ENCODE measurements around the gene TIE1.

TIE1 gene

DNA sequence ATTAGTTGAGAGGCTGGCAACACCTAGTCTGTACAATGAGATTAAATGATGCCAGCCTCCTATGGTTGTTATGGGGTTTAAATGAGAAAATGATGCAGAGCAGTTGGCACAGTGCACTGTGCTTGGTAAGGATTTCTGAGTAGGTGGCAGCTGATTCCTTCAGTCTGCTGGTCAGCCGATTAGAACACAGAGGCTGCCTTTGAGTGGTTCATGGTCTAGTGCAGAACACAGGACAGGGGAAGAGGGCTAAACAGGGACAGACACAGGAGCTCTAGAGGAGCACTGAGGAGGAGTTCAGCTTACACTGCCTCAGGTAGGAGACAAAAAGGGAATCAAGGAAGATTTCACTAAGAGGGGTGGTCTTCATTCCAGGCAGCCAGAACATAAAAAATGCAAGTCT is 1.4 kb downstream of the TIE1 start:
- Histone ChIP-seq H3K79me2 (ENCODE audit: low read length) (no peaks in the 10 kb centered on the region), H2AFZ (ENCODE audit: low read depth, low read length) (no peak overlapping the region), H3K4me2 (ENCODE audit: low read length) (no peak overlapping the region), H4K20me1 (ENCODE audit: insufficient read depth, low read length) (no peaks in the 10 kb centered on the region), H3K4me3 (ENCODE audit: low read length) (no peak overlapping the region), H3K4me1 (ENCODE audit: low read length) (no peaks in the 10 kb centered on the region), H3K9ac (ENCODE audit: low read length) (no peak overlapping the region), H3K9me3 (ENCODE audit: insufficient read depth, low read length) (no peaks in the 10 kb centered on the region), H3K27me3 (ENCODE audit: low read depth, low read length) (peaks cover 6% of the 10 kb centered on the region), H3K36me3 (replicated peaks; ENCODE audit: low read depth, low read length) (no peaks in the 10 kb centered on the region), H3K27ac (ENCODE audit: low read length) (no peak overlapping the region)
- no peak for TF ChIP-seq CTCF (IDR thresholded peaks at IDR 0.05; ENCODE audit: low read depth, low read length)
- no peak for TF ChIP-seq EZH2phosphoT487 (IDR thresholded peaks at IDR 0.05; ENCODE audit: low read depth)

- Histone ChIP-seq H3K4me1 (ENCODE audit: low read length) (no peaks in the 10 kb centered on the region), H3K4me2 (ENCODE audit: low read length) (no peak overlapping the region), H3K79me2 (ENCODE audit: low read length) (no peaks in the 10 kb centered on the region), H3K36me3 (replicated peaks; ENCODE audit: low read depth, low read length) (no peaks in the 10 kb centered on the region), H3K4me3 (ENCODE audit: low read length) (no peak overlapping the region), H3K9ac (ENCODE audit: low read length) (no peak overlapping the region), H3K27ac (ENCODE audit: low read length) (no peak overlapping the region), H4K20me1 (ENCODE audit: insufficient read depth, low read length) (no peaks in the 10 kb centered on the region), H3K9me3 (ENCODE audit: insufficient read depth, low read length) (no peaks in the 10 kb centered on the region), H3K27me3 (ENCODE audit: low read depth, low read length) (peaks cover 6% of the 10 kb centered on the region; the same call in 1 of the 2 replicates), H2AFZ (ENCODE audit: low read depth, low read length) (no peak overlapping the region)
- TF ChIP-seq EZH2phosphoT487 (IDR thresholded peaks at IDR 0.05; ENCODE audit: low read depth) (no peak), CTCF (IDR thresholded peaks at IDR 0.05; ENCODE audit: low read depth, low read length) (no peak)
These were observed 2.1 kb downstream of the TIE1 start for GRCh38 chr1:43302721-43303470.

- Histone ChIP-seq H3K36me3 (replicated peaks; ENCODE audit: low read depth, low read length) (no peaks in the 10 kb centered on the region), H3K27ac (ENCODE audit: low read length) (no peak overlapping the region), H3K4me3 (ENCODE audit: low read length) (no peak overlapping the region), H3K9me3 (ENCODE audit: insufficient read depth, low read length) (no peaks in the 10 kb centered on the region), H3K79me2 (ENCODE audit: low read length) (no peaks in the 10 kb centered on the region), H3K27me3 (ENCODE audit: low read depth, low read length) (peaks cover 6% of the 10 kb centered on the region; the same call in 1 of the 2 replicates), H4K20me1 (ENCODE audit: insufficient read depth, low read length) (no peaks in the 10 kb centered on the region), H3K4me1 (ENCODE audit: low read length) (no peaks in the 10 kb centered on the region), H3K9ac (ENCODE audit: low read length) (no peak overlapping the region), H2AFZ (ENCODE audit: low read depth, low read length) (no peak overlapping the region), H3K4me2 (ENCODE audit: low read length) (no peak overlapping the region)
- TF ChIP-seq EZH2phosphoT487 (IDR thresholded peaks at IDR 0.05; ENCODE audit: low read depth) (no peak), CTCF (IDR thresholded peaks at IDR 0.05; ENCODE audit: low read depth, low read length) (no peak)
These were observed 2.9 kb downstream of the TIE1 start for GRCh38 chr1:43303471-43304313.

DNA sequence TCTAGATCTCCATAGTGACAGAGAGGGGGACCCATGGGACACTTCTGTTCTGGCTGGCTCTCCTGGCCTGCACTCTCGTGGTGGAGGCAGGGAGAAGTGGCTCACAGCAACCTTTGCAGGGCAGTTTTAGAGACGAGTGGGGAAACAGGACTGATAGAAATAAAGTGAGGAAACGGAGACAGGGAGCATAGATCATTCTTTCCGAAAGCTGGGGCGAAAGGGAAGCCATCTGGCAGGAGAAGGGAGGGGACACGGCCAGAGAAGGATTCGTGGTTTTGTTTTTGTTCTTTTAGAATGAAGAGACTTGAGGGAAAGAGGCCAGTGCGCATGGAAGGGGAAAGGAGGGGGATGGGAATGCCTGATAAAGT is 3.5 kb downstream of the TIE1 start:
- H3K27ac ChIP-seq (ENCODE audit: low read length), result no peak overlapping the region
- no peaks in the 10 kb centered on the region for H3K79me2 ChIP-seq (ENCODE audit: low read length)
- H3K9me3 ChIP-seq (ENCODE audit: insufficient read depth, low read length), result no peaks in the 10 kb centered on the region
- H2AFZ ChIP-seq (ENCODE audit: low read depth, low read length), result no peak overlapping the region
- H3K4me3 ChIP-seq (ENCODE audit: low read length), result no peak overlapping the region
- no peaks in the 10 kb centered on the region for H3K36me3 ChIP-seq (replicated peaks; ENCODE audit: low read depth, low read length)
- no peaks in the 10 kb centered on the region for H3K4me1 ChIP-seq (ENCODE audit: low read length)
- no peak overlapping the region for H3K9ac ChIP-seq (ENCODE audit: low read length)
- TF ChIP-seq EZH2phosphoT487 (IDR thresholded peaks at IDR 0.05; ENCODE audit: low read depth) (no peak), CTCF (IDR thresholded peaks at IDR 0.05; ENCODE audit: low read depth, low read length) (no peak)
- no peaks in the 10 kb centered on the region for H4K20me1 ChIP-seq (ENCODE audit: insufficient read depth, low read length)
- H3K27me3 ChIP-seq (ENCODE audit: low read depth, low read length), result peaks cover 6% of the 10 kb centered on the region; the same call in 1 of the 2 replicates
- no peak overlapping the region for H3K4me2 ChIP-seq (ENCODE audit: low read length)

Data from OCI-LY3 (cell line).